HG03571 (cell line): ENCODE measurements around the gene FAM169A.
"Not testable (repeated sequence)": the region's sequence is repeated elsewhere in the genome, so short reads cannot be mapped to it uniquely, and the experiment has no call there.

Experiments used
- ATAC-seq: cut with Tn5 transposase; IDR thresholded peaks from one replicate; pipeline ENCODE4 v1.9.1; 2021; ENCODE audit not compliant: unreplicated experiment

Gene FAM169A

DNA sequence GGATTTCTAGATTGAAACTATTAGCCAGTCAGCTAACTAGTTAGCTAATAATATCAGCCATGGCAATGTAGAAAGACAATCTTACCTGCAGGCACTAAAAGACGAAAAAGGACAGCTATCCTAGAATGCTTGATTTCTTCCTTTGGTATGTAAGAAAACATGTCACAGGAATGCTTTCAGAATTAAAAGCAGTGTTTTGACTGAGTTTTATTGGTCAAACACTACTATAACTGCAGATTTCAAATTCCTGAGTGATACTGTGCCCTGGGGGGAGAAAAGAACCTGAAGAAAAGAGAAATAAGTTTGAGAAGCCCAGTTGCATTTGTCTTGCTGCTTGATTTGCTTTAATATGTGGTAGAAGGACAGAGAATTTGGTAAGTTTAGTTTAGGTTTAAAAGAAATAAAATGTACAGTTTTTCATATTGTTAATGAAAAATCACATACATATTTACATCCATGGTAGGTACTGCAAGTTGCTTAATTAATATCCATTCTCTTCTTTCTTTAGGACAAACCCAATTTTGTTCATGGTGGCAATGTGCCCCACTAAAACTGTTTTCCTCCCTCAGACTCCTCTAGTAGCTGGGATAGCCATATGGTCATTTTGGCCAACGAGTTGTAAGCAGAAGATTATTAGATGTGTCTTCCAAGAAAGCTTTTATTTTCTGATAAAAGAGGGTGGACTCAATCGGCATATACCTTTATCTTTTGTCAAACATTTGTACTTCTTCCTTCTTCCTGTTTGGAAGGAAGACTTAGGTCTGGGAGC lies 4.3 kb upstream of the FAM169A start:
- ATAC-seq, result no peak

- ATAC-seq, result not testable (repeated sequence)
Measured at GRCh38 chr5:74869414-74869813, 3.2 kb upstream of the FAM169A start.

DNA sequence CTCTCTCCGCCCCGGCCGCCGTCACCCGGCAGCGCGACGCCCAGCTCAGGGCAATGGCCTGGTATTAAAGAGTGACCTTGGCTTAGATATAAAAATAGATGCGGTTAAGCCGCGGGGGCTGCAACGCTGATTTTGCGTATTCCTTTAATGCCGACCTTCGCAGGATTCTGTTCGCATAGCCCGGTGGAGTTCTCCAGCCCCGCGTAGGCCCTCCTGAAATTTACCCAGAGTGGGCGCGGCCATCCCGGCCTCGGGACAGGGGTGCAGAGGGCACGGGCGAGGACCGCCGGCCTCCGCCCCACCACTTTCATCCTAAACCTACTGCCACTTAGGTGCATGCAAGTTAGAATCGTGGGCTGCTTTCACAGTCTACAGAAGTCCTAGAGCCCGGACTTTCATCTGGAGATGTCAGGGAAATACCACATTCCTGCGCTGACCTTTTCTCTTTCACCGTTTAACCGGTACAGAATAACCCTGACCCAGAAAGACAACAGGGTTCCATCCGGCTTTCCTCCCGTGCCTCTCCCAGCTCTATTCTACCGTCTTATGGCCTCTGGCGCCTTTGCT lies 492 bp upstream of the FAM169A start:
- no peak for ATAC-seq

DNA sequence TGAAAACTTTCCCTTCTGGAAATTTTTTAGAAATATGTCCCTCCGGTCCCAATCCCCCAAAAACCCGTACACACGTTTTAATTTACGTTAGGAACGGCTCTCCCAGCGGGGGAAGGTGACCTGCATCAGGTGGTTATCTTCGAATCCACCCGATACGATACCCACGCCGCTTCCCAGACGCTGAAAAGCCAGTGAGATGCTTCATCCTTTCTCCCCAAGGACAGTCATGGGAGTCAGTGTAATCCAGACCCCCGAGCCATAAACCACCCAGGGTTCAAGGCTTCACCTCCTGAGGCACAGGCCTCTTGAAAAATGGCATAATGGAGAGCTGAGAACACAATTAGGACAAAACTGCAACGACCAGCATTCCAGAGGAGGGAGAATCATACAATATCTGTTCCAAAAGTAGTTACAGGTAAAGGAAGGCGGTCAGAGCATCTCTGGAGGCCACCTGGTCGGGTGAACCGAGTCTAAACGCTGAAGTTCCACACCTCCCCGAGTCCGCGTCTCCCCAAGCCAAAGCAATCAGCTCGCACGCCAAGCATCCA lies 857 bp downstream of the FAM169A start:
- ATAC-seq, result no peak

DNA sequence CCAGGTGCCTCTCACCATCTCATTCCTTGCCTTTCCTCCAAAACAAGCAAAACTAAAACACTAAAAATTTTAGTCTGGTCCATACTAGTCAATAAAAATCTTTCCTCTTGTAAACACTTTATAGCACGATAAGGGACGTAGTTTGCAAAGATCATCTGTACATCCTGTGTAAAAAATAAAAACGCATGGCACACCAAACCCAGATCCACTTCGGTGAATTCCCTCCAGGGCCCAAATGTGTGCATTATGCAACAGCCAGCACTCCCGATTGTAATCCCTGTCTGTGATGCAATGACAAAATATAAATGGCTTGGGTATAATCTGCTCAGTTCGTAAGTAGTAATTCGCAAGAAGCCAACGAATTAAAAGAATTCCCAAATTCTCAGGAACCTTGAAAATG lies 1.4 kb downstream of the FAM169A start:
- no peak for ATAC-seq

- no peak for ATAC-seq
Measured at GRCh38 chr5:74863726-74864125, 2.5 kb downstream of the FAM169A start.

- ATAC-seq, result no peak
Measured at GRCh38 chr5:74862221-74862620, 4.0 kb downstream of the FAM169A start.

DNA sequence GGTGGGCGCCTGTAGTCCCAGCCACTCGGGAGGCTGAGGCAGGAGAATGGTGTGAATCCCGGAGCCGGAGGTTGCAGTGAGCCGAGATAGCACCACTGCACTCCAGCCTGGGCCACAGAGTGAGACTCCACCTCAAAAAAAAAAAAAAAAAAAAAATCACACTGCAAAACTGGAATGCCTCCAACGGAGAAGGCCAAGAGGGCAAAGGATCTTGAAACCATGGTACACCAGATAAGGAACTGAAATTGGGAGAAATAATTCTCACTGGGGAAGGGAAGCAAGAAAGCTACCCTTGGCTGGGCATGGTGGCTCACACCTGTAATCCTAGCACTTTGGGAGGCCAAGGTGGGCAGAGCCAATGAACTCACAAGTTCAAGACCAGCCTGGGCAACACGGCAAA lies 9.2 kb downstream of the FAM169A start:
- not testable (repeated sequence) for ATAC-seq

- ATAC-seq, result no peak
Measured at GRCh38 chr5:74853256-74853655, 12.9 kb downstream of the FAM169A start.

GRCh38 chr5:74851684-74852353 lies 14.4 kb downstream of the FAM169A start:
- ATAC-seq, result no peak

GRCh38 chr5:74850789-74851425 lies 15.3 kb downstream of the FAM169A start:
- ATAC-seq, result no peak

GRCh38 chr5:74850030-74850429 lies 16.2 kb downstream of the FAM169A start:
- ATAC-seq, result no peak

GRCh38 chr5:74848553-74849025 lies 17.6 kb downstream of the FAM169A start:
- no peak for ATAC-seq

- no peak for ATAC-seq
Measured at GRCh38 chr5:74839229-74839628, 27.0 kb downstream of the FAM169A start.

DNA sequence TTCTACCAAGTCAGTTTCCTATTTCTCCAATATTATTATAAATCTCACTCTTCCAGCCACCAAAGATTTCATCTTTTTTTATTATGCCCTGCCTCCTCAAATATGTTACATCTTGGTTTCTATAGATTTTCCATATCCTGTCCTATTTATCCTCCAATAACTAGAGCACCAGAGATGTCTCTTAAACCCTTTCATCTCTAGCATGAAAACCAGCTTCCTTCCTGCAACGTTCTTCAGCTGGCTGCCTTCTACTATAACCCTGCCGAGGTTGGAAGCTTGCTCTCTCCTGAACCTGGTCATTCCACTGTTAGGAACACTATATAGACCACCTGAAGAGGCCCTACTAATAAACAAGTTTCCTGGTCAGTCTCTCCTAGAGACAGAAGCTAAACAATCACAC lies 27.9 kb downstream of the FAM169A start:
- ATAC-seq, result no peak

DNA sequence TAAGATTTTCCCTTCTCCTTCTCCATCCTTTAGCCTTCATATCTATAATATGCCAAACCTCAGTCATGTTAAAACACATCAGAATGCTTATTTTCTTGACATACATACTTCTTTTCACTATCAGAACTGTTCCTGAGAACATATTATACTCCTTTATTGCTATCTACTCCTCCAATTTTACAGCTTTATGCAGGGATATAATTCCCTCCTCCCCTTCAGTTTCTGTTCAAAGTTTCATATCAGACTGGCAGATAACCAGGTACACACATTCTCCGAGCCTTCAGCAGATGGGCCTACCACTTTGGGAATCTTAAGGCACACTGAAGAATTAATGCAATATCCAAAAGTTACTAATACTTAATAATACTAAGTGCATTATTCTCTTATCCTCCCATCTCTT lies 29.1 kb downstream of the FAM169A start:
- no peak for ATAC-seq

GRCh38 chr5:74833537-74834266 lies 32.5 kb downstream of the FAM169A start:
- ATAC-seq, result no peak

DNA sequence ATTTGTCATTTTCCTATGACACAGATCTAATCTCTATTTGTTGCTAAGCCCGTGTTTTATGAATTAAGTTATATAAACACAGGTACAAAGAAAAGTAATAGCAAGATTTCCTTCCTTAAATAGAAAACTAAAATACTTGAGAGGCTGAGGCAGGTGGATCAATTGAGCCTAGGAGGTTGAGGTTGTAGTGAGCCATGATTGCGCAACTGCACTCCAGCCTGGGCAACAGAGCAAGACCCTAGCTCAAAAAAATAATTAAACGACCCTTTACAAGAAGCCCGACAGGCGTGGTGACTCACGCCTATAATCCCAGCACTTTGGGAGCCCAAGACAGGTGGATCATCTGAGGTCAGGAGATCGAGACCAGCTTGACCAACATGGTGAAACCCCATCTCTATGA lies 36.8 kb downstream of the FAM169A start:
- no peak for ATAC-seq

GRCh38 chr5:74822288-74822687 lies 43.9 kb downstream of the FAM169A start:
- ATAC-seq, result no peak

- no peak for ATAC-seq
Measured at GRCh38 chr5:74816875-74817274, 49.3 kb downstream of the FAM169A start.

DNA sequence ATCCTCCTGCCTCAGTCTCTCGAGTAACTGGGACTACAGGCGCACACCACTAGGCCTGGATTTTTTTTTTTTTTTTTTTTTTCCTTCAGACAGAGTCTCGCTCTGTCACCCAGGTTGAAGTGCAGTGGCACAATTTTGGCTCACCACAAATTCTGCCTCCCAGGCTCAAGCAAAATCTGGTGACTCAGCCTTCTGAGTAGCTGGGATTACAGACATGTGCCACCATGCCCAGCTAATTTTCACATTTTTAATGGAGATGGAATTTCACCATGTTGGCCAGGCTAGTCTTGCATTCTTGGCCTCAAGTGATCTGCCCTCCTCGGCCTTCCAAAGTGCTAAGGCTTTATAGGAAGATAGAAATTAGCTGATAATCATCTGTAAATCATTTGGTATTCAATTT lies 55.3 kb downstream of the FAM169A start:
- no peak for ATAC-seq
